Embryonic facial prominence (tissue), 1 donor: ENCODE results near the gene CRADD.
"Not testable (repeated sequence)": the region's sequence is repeated elsewhere in the genome, so short reads cannot be mapped to it uniquely, and the experiment has no call there.

ENCODE experiments used
- DNase-seq: peaks from one replicate; pipeline ENCODE4 v3.0.0-alpha.2; 2016; ENCODE audit errors: extremely low spot score

The CRADD gene

DNA sequence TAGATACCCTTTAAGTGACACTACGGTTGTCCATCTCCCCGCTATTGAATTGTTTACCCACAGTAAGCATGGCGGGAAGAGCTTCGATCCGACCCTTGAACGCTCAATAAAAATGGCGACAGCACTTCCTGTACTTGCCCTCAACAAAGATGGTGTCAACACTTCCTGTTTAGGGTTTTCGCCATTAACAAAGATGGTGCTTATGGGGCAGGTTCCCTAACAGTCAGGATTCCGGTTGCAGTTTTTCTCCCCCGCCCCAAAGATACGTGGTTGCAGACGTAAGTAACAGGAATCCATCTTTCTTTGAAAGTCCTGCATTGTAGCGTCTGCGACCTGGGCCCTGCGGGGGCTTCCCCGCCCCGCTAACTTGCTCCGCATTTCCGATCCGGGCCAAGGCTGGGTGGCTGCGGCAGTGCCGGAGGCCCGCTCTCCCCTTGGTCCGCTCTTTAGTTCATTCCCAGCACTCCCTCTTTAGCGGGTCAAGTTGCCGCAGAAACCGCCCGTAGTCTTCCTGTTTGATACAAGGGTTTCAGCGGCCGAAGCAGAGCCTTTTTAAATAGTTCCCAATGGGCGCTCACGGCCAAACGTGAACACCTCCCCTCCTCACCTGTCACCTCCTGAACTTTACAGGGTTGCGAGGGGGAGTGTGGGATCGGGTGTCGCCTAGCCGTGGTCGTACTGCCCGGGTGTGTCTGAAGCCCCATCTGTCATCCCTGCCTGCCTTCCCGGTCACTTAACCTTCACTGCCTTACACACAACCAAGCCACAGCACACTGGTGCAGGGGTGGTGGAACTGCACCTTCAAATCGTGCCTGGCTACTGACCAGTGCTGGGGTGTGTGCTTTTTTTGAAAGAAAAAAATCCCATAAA, at the start of gene CRADD:
TSS of gene CRADD (plus strand) at position 181 of the 870 bp plus-strand sequence.
- peak; percentile 98 for DNase-seq

DNA sequence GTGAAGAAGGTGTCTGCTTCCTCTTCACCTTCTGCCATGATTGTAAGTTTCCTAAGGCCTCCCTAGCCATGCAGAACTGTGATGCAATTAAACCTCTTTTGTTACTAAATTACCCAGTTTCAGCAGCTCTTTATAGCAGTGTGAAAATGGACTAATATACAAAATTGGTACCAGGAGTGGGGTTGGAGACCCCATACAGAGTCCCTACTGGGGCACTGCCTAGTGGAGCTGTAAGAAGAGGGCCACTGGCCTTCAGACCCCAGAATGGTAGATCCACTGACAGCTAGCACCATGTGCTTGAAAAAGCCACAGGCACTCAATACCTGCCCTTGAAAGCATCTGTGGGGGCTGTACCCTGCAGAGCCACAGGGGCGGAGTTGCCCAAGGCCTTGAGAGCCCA, 44.8 kb upstream of the CRADD start:
- no peak for DNase-seq

DNA sequence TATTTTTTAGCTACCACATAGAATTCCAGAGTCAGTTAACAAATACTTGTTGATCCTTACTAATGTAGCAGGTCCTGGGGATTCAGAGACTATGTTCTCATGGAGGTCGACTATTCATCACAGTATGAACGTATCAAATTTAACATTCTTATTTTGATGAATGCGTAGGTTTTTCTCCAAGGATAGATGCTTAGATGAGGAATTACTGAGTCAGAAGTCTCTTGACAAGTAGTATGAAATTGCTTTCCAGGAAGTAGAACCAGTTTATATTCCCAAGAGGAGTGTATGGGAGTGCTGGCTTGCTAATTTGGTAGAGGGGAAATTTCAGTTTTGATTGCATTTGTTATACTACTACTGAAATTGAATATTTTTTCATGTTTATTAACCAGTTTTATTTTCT, 42.8 kb upstream of the CRADD start:
- no peak for DNase-seq

DNA sequence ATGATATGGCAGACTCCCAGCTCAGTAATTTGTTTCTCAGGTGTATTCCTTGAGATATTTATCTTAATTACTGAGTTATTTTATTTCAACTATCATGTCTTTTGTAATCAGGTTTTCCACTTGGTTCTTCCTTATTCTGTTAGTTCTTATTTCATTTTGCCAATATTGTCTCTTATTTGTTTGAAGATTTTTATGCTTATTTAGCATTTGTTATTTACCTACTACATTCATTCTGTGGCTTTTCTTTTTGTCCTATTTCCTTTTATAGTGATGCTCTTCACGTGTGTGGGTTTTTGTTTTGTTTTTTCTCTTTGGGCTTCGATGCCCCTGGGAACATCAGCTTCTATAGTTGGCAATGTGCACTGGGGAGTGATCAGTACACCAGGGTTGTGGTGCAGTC, 40.5 kb upstream of the CRADD start:
- no peak for DNase-seq

DNA sequence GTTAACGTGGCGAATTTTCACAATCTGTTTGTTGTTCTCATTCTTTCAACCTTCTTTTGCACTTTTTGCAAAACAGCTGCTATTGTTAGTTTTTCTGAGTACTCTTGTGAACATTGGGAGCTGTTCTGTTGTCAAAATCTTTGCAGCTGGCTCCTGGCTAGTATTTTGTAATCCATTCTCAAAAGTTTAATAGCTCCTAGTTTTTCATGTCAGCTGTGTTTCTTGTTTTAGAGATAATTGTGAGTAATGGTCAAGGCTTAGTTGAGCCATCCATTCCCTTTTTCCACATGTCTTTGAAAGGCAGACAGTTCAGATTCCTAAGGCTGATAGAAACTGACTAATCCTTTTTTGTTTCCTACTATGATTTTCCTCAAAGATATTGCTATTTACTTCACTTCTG, 39.1 kb upstream of the CRADD start:
- DNase-seq: no peak

DNA sequence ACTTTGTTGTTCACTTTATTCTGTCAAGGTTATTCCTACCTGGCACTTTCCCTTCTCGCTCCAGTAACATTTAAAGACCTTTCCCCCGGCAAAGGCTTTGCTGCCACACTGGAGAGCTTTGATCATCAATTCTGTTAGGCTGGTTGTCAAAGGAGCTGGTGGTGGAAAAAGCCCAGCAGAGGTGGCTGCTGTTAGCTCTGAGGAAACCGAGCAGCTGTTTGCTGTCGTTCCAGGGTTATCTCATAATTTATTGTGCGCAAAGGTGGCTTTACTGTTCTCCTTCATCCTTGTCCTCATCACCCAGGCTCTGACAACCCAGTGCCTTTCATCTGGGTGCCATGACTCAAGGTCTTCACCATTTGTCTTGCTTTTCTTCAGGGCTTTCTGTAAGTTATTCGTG, 38.2 kb upstream of the CRADD start:
- DNase-seq: no peak

DNA sequence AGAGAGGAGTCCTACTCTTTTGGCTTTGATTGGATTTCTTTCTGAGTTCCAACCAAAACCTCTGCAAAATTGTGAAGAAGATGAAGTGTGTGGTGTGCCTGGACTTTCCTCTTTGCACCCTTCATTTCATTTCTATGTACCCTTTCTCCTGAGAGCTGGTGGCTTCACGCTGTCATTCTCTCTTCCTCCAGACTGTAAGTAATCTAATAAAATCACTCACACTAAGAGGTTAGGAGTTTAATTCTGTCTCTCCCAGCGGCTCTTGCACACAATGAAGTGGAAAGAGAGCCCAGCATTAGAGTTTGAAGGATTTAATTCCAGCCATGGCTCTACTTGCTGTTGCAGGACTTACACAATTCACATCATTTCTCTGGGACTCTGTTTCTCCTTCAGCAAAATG, 37.8 kb upstream of the CRADD start:
- DNase-seq: no peak

DNA sequence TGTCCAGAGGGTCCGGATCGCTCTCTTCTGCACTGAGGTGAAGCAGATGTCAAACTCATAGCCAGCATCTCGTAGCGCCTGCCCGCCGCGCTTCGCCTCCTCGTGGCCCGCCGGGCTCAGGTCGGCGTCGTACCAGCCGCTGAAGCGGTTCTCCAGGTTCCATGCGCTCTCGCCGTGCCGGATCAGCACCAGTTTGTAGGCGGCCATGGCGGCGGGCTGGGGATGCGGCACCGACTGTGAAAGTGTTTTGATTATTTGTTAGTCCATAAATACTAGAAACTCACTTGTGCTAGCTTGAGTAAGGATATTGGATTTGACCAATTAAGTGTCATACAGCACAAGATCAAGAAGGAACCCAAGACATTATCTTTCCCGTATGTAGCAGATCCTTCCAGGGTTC, 35.8 kb upstream of the CRADD start:
- not testable (repeated sequence) for DNase-seq

DNA sequence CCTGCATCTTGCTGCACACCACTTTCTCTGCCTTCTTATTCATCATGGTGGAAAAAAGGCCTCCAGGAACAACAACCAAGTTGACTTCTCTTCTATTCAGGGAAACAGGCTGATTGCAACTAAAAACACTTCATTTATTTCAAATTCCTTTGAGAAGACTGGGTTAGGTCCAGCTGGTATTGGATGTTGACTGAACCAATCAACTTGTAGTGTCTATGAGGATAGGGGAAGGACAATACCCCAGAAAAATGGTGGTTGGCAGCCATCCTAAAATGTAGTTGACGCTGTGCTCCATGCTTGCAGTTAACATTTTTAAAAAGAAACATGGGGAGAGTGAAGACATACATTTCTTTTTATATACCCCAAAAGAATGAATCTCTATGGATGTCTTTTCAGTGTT, 34.4 kb upstream of the CRADD start:
- DNase-seq: no peak

DNA sequence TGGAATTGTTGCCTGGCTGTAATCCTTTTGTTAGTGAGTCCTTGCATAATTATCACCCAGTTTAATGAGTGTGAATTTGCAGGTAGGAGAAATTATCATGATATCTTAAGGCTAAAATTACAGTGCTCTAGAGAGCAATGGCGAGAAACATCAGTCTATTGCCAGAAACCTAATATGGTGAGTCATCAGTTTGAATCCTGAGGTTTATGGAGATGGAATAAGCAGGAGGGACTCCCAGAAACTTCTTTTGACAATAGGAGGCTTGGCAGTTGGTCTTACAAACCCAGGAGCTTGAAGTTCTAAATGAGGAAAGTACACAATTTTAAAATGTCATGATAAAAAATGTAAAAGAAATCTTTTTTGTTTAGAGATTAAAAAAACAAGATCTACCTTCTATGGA, 31.5 kb upstream of the CRADD start:
- no peak for DNase-seq

DNA sequence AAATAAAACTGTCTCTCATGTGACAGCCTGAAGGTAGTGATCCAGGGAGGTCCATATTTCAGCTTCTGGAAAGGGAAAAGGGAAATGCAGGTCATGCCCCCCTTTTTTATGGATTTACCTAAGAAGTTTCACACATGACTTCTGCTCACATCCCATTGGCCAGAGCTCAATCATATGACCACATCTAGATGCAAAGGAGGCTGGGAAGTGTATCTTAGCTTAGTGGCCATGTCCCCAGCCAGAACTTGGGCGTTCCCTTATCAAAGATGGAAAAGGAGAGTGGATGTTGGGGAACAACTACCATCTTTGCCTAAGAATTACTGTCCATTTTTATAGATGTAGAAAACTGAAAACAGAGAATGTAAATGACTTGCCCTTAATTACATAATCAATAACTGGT, 26.5 kb upstream of the CRADD start:
- DNase-seq: no peak

DNA sequence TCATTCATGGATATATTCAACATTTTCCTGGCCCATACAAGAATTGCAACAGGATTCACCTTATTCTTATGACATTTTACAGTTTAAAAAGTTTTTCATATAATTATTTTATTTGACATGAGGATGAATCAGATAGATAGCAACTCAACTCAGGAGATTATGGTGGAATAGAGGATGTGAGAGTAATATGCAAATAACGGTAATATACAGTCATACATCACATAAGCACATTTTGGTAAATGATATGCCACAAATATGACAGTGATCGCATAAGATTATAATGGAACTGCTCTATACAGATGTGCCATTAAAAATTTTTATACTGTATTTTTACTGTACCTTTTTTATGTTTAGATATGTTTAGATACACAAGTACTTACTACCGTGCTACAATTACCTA, 24.1 kb upstream of the CRADD start:
- DNase-seq: no peak

DNA sequence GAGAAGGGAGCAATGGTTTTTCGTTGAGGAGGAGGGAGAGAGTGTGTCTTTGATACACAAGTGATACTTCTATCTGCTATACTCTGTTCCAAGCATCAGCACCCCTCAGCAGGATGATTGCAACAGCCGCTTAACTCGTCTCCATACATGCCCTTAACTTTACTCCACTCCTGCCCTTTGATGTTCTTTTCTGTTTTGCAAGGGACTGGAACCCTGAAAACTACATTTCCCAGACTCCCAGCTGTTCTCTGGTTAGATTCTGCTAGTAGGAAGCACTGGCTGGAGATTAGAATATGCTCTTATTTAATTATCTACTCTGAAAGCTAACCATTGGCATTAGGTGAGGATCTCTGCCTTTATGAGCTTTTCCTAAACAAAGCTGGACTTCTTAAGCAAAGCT, 23.5 kb upstream of the CRADD start:
- no peak for DNase-seq

DNA sequence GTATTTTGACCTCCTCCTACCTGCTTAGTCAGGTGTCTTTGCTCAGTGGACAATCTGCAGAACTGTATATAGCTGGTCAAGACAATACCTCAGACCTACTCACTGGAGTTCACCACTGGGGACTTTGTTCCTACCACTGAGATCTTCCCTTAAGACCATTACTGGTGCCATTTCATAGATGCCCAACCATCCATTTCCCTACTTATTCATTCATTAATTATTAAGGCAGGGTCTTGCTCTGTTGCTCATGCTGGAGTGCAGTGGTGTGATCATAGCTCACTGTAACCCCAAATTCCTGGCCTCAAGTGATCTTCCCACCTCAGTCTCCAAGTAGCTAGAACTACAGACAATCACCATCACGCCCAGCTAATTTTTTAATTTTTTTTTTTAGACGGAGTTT, 22.8 kb upstream of the CRADD start:
- no peak for DNase-seq

DNA sequence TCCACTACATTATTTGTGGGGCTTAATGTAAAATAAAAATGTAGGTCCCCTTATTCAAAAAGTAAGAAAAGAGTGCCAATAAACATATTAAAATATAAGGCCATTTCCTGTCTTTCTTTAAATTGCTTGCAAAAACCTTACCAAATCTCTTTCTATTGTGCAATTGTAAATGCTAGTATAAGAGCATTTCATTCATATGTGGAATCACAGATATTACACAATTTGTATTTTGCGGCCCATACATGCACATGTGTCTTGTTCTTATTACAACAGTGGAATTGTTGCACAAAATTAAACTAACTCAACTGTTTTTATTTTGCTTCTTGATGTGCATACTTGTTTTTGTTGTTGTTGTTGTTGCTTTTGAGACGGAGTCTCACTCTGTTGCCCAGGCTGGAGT, 20.1 kb upstream of the CRADD start:
- no peak for DNase-seq

DNA sequence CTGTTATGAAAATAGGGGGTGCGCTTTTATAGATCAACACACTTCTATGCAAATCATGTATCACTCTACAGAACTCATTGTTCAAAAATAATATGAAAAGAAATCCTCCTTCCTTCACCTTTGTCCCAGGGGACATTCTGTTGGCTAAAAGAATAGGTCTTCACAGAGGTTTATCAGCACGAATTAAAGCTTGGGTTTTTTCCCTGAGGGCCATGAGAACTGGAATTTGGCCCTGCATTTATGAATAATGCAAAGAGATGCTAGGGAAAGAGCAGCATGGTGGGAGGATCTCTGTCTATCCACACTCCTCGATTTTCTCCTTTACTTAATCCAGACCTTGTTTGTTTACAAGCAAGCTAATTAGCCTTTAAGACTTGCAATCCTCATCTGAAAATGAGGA, 16.2 kb upstream of the CRADD start:
- no peak for DNase-seq

DNA sequence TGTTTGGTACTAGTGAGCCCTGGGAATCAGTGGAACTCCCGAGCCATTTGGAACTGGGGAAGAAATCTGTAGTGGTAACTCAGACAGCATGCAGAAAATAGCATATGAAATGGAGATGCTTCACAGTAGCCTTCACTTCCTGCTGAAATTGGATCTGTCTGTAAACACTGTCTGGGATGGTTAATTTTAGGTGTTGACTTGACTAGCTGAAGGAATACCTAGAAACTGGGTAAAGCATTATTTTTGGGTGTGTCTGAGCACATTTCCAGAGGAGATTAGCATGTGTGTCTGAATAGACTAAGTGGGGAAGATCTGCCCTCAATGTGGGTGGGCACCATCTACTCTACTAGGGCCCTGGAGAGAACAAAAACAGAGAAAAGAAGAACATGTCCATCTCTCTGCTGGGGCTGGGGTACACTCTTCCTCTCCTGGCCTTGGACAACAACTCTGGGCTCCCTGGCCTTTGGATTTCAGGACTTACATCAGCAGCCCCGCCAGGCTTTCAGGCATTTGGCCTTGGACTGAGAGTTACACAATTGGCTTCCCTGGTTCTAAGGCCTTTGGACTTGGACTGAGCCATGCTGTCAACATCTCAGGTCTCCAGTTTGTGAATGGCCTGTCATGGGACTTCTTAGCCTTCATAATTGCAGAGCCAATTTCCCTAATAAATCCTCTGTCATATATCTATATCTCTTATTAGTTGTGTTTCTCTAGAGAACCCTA, 14.0 kb upstream of the CRADD start:
- no peak for DNase-seq

DNA sequence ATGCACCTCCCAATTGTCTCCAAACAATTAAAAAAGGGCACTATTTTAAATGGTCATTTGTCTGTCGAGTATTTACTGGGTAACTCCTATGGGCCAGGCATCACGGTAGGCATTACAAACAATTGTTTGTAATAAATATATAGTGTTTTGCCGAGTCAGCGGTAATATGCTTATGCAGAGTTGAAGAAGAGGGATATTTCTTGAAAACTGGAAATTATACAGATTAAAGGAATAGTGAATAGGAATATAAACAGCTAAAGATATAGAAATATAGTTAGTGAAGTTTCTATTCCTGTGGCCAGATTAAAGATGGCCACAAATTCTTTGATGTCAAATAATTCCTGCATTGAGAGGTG, 13.5 kb upstream of the CRADD start:
- DNase-seq: no peak

DNA sequence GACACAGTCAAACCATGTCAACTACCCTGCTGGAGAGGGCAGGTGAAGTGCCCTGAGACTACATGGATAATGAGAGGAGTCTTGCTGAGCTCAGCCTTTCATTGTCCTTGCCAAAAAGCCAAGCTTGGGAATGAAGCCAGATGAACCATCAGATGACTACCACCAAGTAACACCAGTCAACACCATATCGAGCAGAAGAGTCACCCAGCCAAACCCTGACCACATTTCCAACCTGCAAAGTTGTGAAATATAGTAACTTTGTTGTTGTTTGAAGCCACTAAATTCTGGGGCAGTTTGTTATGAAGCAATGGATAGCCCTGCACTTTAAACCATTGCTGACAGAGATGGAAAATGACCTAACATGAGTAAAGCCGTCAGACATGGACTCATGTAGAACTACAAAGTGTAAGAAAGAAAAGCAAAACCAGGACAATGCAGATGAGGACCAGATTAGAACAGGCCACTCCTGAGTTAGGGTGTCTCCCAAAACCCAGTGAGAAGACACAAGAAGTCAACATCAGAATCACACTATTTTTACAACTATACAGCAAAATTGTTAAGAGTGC, 12.5 kb upstream of the CRADD start:
- no peak for DNase-seq

DNA sequence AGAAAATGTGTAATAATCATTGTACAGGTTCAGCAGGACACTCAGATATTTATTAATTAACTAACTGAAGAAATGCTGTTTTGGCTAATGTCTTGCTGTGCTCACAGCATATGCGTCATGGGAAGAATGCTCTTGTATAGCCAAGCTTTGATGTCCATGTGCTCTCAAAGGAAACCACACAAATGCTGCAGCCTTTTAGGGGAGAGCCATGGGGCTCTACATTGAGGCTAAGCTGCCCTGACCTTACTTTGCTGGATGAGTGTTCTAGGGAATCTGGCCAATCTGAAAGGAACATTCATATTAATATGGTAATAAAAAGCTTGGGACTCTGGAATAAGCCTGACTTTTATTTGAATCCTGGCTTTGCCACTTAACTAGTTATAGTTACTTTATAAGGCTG, 9.5 kb upstream of the CRADD start:
- DNase-seq: no peak

DNA sequence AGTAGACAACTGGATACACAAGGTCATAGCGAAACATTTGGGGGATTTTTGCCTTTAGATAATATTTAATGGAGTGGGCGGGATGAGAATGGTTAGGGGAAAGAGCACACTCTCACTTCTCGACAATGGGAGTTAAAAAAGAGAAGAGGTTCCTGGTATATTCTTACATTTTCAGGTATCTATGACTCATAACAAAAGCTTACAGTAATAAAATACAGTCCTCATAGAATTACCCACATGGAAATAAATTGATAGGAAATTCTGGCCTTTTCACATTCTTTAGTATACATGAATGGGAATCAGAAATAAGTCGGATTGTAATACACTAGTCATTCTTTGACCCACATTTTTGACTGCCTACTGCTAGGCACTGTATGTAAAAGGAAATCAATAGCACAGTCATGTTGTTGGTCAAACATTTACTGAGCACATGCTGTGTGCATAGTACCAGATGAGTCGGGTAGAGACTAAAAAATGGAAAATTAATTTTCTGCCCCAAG, 8.2 kb upstream of the CRADD start:
- no peak for DNase-seq

DNA sequence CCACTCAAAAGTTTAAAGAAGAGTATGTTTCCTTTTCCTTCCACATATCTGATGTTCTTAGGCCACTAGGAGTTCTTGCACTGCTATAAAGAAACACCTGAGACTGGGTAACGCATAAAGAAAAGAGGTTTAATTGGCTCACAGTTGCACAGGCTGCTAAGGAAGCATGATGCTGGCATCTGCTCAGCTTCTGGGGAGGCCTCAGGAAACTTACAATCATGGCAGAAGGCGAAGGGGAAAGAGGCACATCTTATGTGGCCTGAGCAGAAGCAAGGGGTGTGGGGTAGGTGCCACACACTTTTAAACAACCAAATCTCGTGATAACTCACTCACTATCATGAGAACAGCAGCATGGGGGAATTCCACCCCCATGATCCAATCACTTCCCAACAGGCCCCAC, 7.7 kb upstream of the CRADD start:
- DNase-seq: no peak

DNA sequence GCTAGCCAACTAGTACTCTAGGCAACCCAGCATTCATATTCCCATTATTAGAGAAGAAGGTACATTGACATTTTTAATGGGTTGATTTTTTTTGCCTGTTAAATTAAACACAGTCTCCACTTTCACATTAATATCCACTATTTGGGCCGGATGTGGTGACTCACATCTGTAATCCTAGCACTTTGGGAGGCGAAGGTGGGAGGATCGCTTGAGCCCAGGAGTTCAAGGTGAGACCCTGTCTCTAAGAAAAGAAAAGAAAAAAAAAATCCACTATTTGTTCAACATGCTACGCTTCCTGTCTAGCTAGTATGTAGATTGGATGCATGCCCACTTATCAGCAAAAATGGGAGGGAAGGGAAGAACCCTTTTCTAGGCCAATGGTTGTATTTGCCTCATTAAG, 7.1 kb upstream of the CRADD start:
- DNase-seq: no peak
